NCI-H146 treated with DMSO at 0.1 percent for 48 hours (cell line): Measurements from ENCODE around the gene MED23.
"Not testable (repeated sequence)": the region's sequence is repeated elsewhere in the genome, so short reads cannot be mapped to it uniquely, and the experiment has no call there.

Experiments used
- DNase-seq: peaks from one replicate; lab custom pipeline; 2025; ENCODE audit not compliant: unreplicated experiment; lab: John Stamatoyannopoulos, UW

The MED23 gene

GRCh38 chr6:131574686-131575085 lies 53.4 kb downstream of the MED23 start:
- DNase-seq: no peak

DNA sequence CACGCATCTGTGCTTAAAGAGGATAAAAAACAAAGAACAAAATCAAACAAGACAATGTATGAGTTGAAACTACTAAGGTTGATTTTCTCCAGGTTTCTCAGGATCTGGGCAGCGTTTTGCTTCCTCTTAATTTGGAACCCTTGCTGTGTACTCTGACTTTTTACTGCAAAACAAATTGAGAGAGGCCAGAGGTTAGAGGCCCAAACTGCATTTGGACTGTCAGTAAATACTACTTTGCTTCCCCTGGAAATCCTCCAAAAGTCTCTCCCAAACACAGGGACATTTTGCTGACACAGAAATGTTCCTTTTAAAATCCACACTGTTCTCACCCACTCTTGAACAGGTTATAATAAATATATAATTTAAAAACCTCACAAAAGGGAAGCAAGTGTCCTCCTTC lies 53.9 kb downstream of the MED23 start:
- DNase-seq: no peak

GRCh38 chr6:131572686-131573415 lies 55.2 kb downstream of the MED23 start, which contains the start of gene ARG1:
Gene ARG1 (plus strand): TSS chr6:131573226. CDS start chr6:131573283, 57 bp downstream.
- no peak for DNase-seq

DNA sequence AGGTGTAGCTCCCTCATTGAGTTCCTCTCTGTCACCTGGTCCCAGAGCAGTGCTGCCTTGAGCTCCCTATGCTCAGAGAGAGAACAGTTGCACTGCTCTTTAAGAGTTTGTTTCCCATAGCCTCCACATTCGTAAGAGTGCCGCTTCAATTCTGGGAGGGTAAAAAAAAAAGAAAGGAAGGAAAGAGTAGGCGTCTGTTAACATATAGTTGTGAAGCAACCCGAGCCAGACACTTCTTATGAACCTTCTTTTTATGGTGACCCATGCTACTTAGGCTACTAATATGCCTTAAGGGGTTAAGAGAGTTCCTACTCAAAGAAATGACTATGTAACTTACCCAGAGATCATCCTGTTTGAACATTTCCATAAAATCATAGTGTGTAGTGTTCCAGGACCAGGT lies 59.3 kb downstream of the MED23 start:
- DNase-seq: no peak

DNA sequence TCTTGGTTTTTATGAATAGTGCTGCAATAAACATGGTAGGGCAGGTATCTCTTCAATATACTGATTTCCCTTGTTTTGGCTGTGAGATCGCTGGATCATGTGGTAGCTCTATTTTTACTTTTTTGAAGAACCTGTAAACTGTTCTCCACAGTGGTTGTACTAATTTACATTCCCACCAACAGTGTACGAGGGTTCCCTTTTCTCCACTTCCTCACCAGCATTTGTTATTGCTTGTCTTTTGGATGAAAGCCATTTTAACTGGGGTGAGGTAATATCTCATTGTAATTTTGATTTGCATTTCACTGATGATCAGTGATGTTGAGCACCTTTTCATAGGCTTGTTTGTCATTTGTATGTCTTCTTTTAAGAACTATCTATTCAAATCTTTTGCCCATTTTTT lies 63.0 kb downstream of the MED23 start:
- DNase-seq: no peak

DNA sequence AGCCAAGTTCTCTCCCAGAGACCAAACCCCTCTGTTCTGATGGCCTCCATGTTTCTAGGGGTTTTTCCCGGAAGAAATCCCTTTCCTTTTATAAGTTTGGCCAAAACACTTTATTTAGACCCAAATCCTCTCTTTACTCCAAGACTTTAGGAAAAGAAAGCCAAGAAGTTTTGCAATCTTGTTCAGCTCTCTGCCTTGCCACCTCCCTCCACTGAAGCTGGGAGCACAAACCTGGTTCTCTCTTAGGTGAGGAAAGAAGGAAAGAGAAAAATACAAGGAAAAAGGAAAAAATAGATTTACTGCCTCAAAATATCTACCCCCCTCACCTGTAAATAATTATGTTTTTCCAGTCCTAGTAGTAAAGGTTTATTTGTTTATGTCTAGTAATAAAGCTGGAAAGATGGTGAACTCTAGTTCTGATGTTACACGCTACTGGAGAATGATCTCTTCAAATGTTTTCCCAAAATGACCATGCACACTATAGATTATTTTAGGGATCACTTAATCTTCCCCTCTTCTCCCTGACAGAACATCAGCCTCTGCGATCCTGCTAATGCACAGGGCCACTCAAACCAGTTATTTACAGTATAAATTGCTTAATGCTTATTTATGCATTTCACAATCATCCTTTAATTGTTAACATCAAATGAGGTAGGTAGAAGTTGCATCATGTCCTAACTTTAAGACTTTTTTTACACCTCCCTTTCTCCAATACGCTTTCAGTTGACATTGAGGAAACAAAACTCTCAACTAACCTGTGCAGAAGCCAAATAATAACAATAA lies 65.9 kb downstream of the MED23 start:
- no peak for DNase-seq

DNA sequence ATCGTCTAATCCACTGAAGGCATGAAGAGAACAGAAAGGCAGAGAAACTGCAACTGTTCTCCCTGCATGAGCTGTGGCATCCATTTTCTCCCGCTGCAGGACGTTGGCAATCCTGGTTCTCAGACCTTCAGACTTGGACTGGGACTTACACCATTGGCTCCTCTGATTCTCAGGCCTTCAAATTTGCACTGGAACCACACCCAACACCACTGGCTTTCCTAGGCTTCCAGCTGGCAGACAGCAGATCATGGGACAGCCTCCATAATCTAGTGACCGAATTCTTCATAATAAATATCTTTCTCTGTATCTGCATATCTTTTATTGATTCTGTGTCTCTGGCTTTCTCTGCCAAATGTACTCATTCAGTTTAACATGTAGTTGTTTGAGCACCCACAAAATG lies 69.1 kb downstream of the MED23 start:
- no peak for DNase-seq

DNA sequence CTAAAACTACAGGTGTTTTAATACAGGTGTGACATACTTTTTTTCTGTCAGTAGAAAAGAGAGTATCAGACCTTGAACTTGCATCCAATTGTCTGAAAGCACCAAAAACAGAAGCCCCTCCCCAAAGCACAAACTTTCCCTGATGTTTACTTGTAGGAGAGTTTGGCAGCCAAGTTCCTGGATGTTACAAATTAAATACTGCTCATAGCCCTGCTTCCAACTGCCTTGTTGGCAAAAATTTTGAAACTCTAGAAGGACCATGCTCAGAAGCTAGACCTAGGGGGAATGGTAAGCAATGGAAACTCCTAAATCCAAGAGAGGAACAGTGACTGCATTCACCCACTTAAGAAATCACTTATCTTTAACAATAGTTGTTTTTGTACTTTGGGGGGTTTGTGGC lies 72.0 kb downstream of the MED23 start:
- DNase-seq: no peak

DNA sequence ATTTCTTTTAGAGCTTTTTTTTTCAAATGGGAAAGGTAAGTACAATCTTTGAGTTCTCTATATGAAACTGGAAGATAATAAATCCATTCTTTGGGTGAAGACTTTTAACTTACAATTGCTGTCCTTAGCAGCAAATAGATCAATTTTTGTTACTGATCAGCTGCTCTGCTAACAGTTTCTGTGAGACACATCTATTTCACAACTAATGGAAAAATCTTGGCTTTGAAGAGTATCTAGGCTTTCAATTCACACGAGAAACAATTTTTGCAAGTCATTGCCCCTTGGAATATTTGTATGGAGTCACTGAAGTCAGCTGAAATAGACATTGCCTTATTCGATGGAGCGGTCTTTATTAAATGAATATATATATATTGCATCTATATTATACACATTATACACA lies 75.5 kb downstream of the MED23 start:
- DNase-seq: no peak

GRCh38 chr6:131551902-131552301 lies 76.1 kb downstream of the MED23 start:
- no peak for DNase-seq

DNA sequence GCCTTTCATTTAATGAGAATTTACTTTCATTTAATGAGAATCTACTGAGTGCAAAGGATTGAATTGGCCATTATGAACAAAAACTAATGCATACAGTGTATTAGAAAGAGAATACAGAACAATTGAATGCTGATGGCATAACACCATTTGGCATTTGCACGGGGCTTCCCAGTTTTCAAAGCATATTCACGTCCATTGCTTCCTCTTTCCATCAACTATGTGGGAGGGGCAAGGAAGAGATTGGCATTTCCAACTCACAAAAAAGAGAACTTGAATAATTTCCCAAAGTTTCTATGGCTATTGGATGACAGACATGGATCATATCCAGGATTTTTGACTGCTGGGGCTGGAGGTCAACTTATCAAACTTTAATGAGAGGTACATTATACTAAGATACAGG lies 78.2 kb downstream of the MED23 start:
- no peak for DNase-seq

- DNase-seq: no peak
Observed at GRCh38 chr6:131548441-131548840, 79.6 kb downstream of the MED23 start.

GRCh38 chr6:131547488-131547887 lies 80.6 kb downstream of the MED23 start:
- DNase-seq: no peak

- no peak for DNase-seq
Observed at GRCh38 chr6:131545317-131545716, 82.7 kb downstream of the MED23 start.

DNA sequence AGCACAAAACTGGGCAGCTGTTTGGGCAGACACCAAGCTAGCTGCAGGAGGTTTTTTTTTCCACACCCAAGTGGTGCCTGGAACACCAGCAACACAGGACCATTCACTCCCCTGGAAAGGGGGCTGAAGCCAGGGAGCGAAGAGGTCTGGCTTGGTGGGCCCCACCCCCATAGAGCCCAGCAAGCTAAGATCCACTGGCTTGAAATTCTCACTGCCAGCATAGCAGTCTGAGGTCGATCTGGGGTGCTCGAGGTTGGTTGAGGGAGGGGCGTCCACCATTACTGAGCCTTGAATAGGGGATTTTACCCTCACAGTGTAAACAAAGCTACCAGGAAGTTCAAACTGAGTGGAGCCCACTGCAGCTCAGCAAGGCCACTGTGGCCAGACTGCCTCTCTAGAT lies 89.4 kb downstream of the MED23 start:
- DNase-seq: not testable (repeated sequence)

DNA sequence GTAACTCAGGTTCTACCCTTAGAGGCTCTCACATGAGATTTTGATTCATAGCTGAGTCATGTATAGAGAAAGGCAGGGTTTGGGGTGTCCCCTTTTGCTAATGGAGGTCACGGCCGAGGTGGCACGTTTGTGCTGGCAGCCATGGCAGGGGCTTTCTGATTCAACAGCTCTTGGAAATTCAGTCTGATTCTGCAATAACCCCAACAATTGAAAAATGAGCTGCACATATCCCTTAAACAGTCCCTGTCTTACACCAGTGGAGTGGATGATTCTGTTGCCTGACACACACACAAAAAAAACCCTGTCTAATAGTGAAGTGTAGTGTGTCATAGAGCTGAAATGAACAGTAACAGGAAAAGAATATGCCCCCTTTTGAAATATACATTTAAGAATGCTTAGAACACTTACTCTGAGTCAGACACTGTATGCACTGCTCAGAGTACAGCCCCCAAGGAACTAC lies 95.4 kb downstream of the MED23 start:
- DNase-seq: no peak

DNA sequence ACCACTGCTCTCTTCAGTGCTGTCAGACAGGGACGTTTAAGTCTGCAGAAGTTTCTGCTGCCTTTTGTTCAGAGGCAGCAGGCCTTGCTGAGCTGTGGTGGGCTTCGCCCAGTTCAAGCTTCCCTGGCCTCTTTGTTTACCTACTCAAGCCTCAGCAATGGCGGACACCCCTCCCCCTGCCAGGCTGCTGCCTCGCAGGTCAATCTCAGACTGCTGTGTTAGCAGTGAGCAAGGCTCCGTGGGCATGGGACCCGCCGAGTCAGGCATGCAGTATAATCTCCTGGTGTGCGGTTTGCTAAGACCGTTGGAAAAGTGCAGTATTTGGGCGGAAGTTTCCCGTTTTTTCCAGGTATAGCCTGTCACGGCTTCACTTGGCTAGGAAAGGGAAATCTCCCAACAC lies 96.4 kb downstream of the MED23 start:
- not testable (repeated sequence) for DNase-seq

- DNase-seq: not testable (repeated sequence)
Observed at GRCh38 chr6:131530936-131531335, 97.1 kb downstream of the MED23 start.

- no peak for DNase-seq
Observed at GRCh38 chr6:131524695-131525336, 103.2 kb downstream of the MED23 start.

GRCh38 chr6:131523988-131524673 lies 103.9 kb downstream of the MED23 start:
- no peak for DNase-seq
